Measurements from ENCODE around the gene SCN1B.

GRCh38 chr19:35032356-35032865, 2.1 kb downstream of the SCN1B start:
- TF ChIP-seq CTCF (IDR thresholded peaks at IDR 0.05) (no peak), POLR2A (IDR thresholded peaks at IDR 0.05) (no peak)
